ENCODE data around the gene IMPG2.

IMPG2 gene

DNA sequence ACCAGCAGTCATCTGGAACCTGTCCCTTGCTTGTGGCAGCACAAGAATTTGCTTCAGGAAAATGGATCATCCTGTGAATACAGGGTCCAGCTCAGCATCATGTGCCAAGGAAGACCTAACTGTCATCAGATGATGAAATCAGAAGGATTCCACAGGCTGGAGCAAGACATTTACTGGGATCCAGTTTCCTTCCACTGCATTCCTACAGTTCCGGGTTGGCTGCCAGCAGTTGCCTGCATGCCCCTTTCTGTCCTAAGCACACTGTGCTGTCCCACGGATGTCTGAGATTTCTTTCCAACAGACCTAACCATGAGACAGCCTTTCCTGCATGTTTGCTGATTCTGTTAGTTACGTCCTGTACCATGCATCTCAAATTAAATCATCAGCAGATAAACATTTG lies 140.7 kb downstream of the IMPG2 start:
- DNase-seq: no peak

DNA sequence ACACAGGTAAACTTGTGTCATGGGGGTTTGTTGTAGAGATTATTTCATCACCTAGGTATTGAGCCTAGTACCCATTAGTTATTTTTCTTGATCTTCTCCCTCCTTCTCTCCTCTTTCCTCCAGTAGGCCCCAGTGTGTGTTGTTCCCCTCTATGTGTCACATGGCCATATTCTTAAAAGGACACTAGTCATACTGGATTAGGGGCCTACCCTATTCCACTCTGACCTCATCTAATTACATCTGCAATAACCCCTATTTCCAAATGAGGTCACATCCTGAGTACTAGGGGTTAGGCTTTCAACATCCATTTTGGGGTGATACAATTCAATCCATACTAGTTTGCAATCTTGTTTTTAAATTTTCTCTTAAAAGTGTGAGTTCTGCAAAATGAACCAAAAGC lies 142.8 kb downstream of the IMPG2 start:
- no peak for DNase-seq
